ENCODE measurements around the gene RNF180. TPM values are rescaled to one million over a fixed set of nuclear protein-coding genes. Genes with fewer than 3 reads are reported as not detected.

The RNF180 gene
- total RNA-seq, 2 experiments from 2014 or later, result not detected

- ATAC-seq (ENCODE audit: poor library complexity), result no peak
- POLR2A ChIA-PET, result no interaction called here
- no peak for DNase-seq
- Histone ChIP-seq H3K27ac (ENCODE audit: low read depth in 1 of 2, low read length in 2 of 2) (no peak overlapping the region), H3K27me3 (ENCODE audit: control insufficient read depth in 1 of 2, insufficient read depth in 2 of 2, low read length in 2 of 2) (peaks cover 0 to 47% of the 10 kb centered on the region in 2 experiments), H3K4me3 (ENCODE audit: low read length) (no peak overlapping the region), H3K36me3 (ENCODE audit: insufficient read depth, low read length) (no peaks in the 10 kb centered on the region), H3K4me1 (ENCODE audit: insufficient read depth, low read length) (no peaks in the 10 kb centered on the region), H3K9me3 (ENCODE audit: control insufficient read depth in 1 of 2, insufficient read depth in 1 of 2, low read length in 2 of 2) (peaks cover 4 to 6% of the 10 kb centered on the region in 2 experiments)
- no peak overlapping the region for H3K27ac Mint-ChIP-seq
- H3K36me3 Mint-ChIP-seq (ENCODE audit: low read depth), result no peaks in the 10 kb centered on the region
- H3K9me3 Mint-ChIP-seq, result no peaks in the 10 kb centered on the region
- CTCF ChIA-PET, result no interaction called here
- intact Hi-C loops (cut with DNase I, micrococcal nuclease), result no loop called here
- peaks cover 9% of the 10 kb centered on the region for H3K4me1 Mint-ChIP-seq (ENCODE audit: low read depth)
- no peak overlapping the region for H3K4me3 Mint-ChIP-seq
- peaks cover 44% of the 10 kb centered on the region for H3K27me3 Mint-ChIP-seq
- TF ChIP-seq CTCF (IDR thresholded peaks at IDR 0.05), result no peak
Measured at GRCh38 chr5:64166201-64166959, 737 bp downstream of the RNF180 start.

GRCh38 chr5:64176301-64176700 lies 10.7 kb downstream of the RNF180 start:
- H3K27me3 Mint-ChIP-seq, result no peaks in the 10 kb centered on the region
- intact Hi-C loops (cut with DNase I, micrococcal nuclease), result no loop called here
- Histone ChIP-seq H3K36me3 (ENCODE audit: insufficient read depth, low read length) (no peaks in the 10 kb centered on the region), H3K9me3 (ENCODE audit: control insufficient read depth in 1 of 2, insufficient read depth in 1 of 2, low read length in 2 of 2) (no peaks in the 10 kb centered on the region), H3K27ac (ENCODE audit: low read depth in 1 of 2, low read length in 2 of 2) (no peak overlapping the region), H3K27me3 (ENCODE audit: control insufficient read depth in 1 of 2, insufficient read depth in 2 of 2, low read length in 2 of 2) (no peaks in the 10 kb centered on the region), H3K4me1 (ENCODE audit: insufficient read depth, low read length) (no peaks in the 10 kb centered on the region), H3K4me3 (ENCODE audit: low read length) (no peak overlapping the region)
- ChIA-PET CTCF (no interaction called here), POLR2A (no interaction called here)
- H3K36me3 Mint-ChIP-seq (ENCODE audit: low read depth), result no peaks in the 10 kb centered on the region
- ATAC-seq (ENCODE audit: poor library complexity) (no peak), DNase-seq (no peak)
- no peak overlapping the region for H3K27ac Mint-ChIP-seq
- no peaks in the 10 kb centered on the region for H3K4me1 Mint-ChIP-seq (ENCODE audit: low read depth)
- H3K9me3 Mint-ChIP-seq, result peaks cover 4% of the 10 kb centered on the region
- no peak for TF ChIP-seq CTCF (IDR thresholded peaks at IDR 0.05)
- H3K4me3 Mint-ChIP-seq, result no peak overlapping the region

GRCh38 chr5:64180661-64181343 lies 15.2 kb downstream of the RNF180 start:
- no peak overlapping the region for H3K4me3 ChIP-seq (ENCODE audit: low read length)
- H3K4me1 Mint-ChIP-seq (ENCODE audit: low read depth), result no peaks in the 10 kb centered on the region
- no peaks in the 10 kb centered on the region for H3K36me3 ChIP-seq (ENCODE audit: insufficient read depth, low read length)
- no peaks in the 10 kb centered on the region for H3K27me3 Mint-ChIP-seq
- no peak overlapping the region for H3K4me3 Mint-ChIP-seq
- intact Hi-C loops (cut with DNase I, micrococcal nuclease), result no loop called here
- H3K27me3 ChIP-seq (ENCODE audit: control insufficient read depth in 1 of 2, insufficient read depth in 2 of 2, low read length in 2 of 2), result no peaks in the 10 kb centered on the region
- H3K4me1 ChIP-seq (ENCODE audit: insufficient read depth, low read length), result no peaks in the 10 kb centered on the region
- H3K27ac Mint-ChIP-seq, result no peak overlapping the region
- DNase-seq (no peak), ATAC-seq (ENCODE audit: poor library complexity) (no peak)
- ChIA-PET CTCF (no interaction called here), POLR2A (no interaction called here)
- H3K9me3 Mint-ChIP-seq, result no peaks in the 10 kb centered on the region
- no peak for TF ChIP-seq CTCF (IDR thresholded peaks at IDR 0.05)
- peaks cover 0 to 3% of the 10 kb centered on the region in 2 experiments for H3K9me3 ChIP-seq (ENCODE audit: control insufficient read depth in 1 of 2, insufficient read depth in 1 of 2, low read length in 2 of 2)
- no peaks in the 10 kb centered on the region for H3K36me3 Mint-ChIP-seq (ENCODE audit: low read depth)
- H3K27ac ChIP-seq (ENCODE audit: low read depth in 1 of 2, low read length in 2 of 2), result no peak overlapping the region

Measured in CD4-positive, alpha-beta T cell (primary cell).